Astrocyte of the hippocampus (primary cell): ENCODE results near the gene PPFIA4.

Source experiments
- DNase-seq: peaks from one replicate; pipeline ENCODE4 v3.0.0; 2011; ENCODE audit warnings: low read depth, low spot score

PPFIA4 gene

DNA sequence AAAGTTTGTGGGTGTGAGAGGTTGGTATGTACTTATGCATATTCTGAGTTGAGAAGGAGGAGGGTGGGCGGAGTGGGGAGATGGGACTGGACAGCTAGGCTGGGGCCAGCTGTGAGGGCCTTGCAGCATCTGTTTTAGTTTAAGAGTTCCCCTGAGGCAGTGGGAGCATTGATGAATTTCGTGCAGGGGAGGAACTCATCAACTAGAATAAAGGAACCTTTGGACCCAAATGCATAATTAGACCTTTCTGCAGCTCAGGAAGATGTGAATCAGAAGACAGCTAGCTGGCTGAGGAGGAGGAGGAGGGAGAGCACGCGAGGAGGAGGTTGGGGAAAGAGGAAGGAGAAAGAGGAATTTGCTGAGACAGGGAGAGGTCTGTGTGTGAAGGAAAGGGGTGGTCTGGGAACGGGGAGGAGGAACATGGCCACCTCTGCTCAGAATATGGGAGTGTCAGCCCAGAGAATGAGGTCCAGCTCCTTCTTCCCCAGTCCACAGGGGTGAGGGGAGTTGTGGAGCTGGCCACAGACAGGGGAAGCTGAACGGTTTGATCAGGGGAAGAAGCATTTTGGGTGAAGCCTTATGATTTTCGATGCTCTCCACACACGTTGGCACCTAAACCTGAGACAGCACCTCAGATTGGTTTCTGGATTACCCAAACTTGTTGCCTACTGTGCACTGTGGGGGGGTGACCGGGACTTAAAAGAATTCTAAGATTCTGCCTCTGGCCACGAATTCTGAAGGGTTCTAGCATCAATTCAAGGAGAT is 31.8 kb downstream of the PPFIA4 start:
- DNase-seq = no peak

DNA sequence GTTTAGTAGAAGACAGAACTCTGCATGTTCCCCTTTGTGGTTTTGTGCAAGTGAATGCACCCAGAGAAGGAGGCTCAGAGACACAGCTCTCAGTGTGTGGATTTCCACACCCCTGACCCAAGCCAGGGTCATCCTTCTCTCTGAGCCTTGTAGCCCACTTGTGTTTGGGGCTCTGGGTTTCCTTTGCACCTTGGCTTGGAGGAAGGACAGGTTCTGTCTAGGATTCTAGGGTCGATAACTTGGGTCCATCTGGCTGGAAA is 32.3 kb downstream of the PPFIA4 start:
- DNase-seq = no peak

- no peak for DNase-seq
Measured at GRCh38 chr1:203059485-203059884, 33.2 kb downstream of the PPFIA4 start.

- DNase-seq = no peak
Measured at GRCh38 chr1:203060115-203060514, 33.8 kb downstream of the PPFIA4 start.

- no peak for DNase-seq
Measured at GRCh38 chr1:203063287-203063686, 37.0 kb downstream of the PPFIA4 start.

DNA sequence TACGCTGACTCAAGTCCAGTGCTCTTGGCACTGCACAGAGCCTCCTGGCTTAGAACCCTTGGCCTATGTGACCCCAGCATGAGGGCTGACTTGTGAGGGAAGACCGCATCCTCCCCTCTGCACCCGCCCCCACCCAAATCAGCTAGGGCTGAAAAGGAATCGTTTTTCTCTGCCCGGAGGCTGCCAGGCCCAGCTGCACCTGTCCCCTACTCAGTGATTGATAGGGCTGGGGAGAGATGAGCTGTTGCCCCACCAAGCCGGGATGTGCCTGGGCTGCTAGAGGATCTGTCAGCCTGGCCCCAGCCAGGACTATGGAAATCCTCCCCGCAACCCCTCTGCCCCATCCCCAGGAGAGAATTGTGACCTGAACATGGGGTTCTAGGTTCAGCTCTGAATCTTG is 38.9 kb downstream of the PPFIA4 start:
- DNase-seq = no peak

GRCh38 chr1:203065986-203066385 is 39.7 kb downstream of the PPFIA4 start:
- no peak for DNase-seq

GRCh38 chr1:203066965-203067364 is 40.7 kb downstream of the PPFIA4 start:
- no peak for DNase-seq

DNA sequence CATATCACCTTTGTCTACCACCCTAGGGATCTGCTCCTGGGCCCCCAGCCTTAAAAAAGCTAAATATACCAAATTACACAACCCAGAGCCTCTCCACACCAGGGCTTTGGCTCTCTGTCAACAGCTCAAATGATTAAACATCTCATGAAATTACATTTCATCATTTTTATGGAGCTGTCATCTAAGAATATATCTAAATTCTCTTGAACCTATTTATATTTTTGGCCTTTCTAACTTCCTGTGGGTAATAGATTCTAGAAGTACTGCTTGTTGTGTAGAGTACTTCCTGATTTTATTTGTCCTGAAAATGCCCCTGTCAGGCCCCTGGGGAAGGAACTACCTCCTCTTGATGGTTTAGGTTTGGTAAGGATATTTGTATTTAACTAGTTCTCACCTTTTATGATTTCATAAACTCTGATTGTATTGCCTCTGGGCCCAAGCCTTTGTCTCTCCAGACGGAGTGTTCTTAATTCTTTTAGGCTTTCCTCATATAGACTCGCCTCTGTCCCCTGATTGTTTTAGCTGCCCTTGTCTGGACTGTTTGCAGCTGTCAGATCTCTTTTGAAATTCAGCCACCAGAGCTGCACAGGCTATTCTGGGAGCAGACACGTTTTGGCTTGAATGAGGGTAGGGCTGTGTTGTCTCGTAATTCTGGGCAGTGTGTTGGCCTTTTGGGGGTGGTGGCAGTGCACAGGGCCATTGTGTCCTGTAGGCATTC is 42.9 kb downstream of the PPFIA4 start:
- no peak for DNase-seq

- DNase-seq = no peak
Measured at GRCh38 chr1:203072002-203072602, 45.8 kb downstream of the PPFIA4 start.

GRCh38 chr1:203072911-203073310 is 46.6 kb downstream of the PPFIA4 start:
- DNase-seq = peak; percentile 17

- DNase-seq = no peak
Measured at GRCh38 chr1:203073469-203073868, 47.2 kb downstream of the PPFIA4 start.

DNA sequence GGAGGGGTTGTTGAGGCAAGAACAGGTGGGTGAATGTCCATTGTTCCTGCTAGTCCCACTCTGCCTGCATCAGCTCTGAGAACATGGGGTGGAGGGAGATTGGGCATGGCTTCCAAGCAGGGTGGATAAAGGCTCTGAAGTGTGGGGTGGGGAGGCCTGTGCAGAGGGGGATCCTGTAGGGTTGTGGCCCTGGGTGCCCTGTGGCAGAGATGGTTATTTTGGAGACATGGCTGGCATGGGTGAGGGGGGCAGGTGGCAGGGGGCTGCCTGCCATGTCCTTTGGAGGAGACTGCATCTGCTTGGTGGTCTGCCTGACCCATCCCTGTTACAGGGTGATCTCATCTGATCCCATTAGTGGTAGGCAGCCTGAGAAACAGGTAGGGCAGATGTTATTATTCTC is 48.3 kb downstream of the PPFIA4 start:
- DNase-seq = no peak

- DNase-seq = peak; percentile 23
Measured at GRCh38 chr1:203075236-203076030, 49.1 kb downstream of the PPFIA4 start.

DNA sequence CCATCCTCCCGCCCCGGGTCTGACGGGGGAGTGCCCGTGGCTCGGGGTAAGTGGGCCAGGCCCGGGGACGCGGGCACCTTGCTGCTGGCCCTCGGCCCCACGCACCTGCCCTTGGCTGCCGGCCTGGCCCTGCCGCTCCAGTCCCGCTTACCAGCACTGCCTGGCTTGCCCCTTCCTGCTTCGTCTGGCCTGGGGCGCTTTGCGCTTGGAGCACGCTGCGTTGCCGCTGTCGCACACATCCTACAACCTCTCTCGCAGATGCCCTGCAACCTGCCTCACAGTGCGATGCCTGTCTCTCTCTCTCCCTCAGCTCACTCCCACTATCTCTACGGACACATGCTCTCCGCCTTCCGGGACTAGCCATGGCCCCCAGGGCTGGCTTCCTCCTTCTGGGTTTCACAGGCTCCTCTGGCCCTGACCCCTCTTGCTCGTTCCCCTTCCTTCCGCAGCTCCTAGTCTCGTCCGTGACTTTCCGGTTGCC is 49.8 kb downstream of the PPFIA4 start:
- DNase-seq = no peak

- DNase-seq = no peak
Measured at GRCh38 chr1:203077367-203077766, 51.1 kb downstream of the PPFIA4 start.

GRCh38 chr1:203077956-203078355 is 51.7 kb downstream of the PPFIA4 start:
- no peak for DNase-seq

DNA sequence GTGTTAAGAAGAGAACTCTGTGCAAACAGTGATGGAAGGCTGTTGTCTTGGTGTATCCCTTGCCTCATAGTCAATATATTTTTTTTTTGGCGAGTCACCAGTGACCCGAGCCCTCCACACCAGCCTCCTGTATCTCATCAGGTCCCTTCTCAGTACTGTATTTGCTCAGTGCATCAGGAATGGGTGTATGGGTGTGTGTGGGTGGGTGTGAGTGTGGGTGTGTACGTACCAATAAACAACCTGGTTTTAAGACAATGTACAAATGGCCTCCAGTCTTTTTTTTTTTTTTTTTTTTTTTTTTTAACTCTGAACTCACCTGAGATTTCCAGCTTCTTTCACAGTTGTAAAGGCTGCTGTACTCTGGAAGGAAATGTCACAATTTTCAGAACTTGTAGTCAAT is 52.2 kb downstream of the PPFIA4 start:
- no peak for DNase-seq

DNA sequence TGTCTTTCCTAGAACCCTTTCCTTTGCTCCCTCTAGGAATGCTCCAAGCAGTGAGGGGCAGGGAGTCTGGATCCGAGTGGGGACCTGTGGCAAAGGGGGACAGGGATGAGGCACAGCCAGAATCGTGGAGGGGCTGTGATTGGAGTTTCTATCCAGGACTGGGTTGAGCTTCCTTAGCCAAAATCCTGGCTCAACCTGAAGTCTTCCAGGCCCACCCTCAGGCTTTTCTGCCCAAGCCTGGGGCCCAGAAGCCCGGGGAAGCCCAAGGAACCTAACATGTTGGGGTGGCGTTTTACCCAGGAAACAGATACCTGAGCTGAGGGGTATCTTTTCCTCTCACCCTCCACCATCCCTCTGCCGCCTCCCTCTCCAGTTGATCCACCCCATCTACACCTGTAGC is 54.2 kb downstream of the PPFIA4 start:
- DNase-seq = no peak

- DNase-seq = no peak
Measured at GRCh38 chr1:203081465-203082230, 55.4 kb downstream of the PPFIA4 start.

- DNase-seq = no peak
Measured at GRCh38 chr1:203082231-203082505, 55.9 kb downstream of the PPFIA4 start.
